Fibroblast of the aortic adventitia (primary cell): ENCODE measurements around the gene CALML6. TPM values are rescaled to one million over a fixed set of nuclear protein-coding genes. Genes with fewer than 3 reads are reported as not detected.

Experiments
- DNase-seq: peaks from one replicate; pipeline ENCODE4 v3.0.0-alpha.2; 2010; ENCODE audit warnings: low read depth
- H3K4me3 ChIP-seq: 2 replicates; pipeline ENCODE4 v1.5.1; 2011; ENCODE audit warnings: low read depth, mild to moderate bottlenecking, control low read depth, low read length, moderate library complexity
- total RNA-seq: library from RNA; depleted of rRNA; stranded (reverse); fragments of >200 nt; gene quantifications from 2 replicates; pipeline ENCODE4 v1.2.3, GENCODE V29; 2012; ENCODE audit warnings: low replicate concordance
- TF ChIP-seq, protein P1 (sequence below): IDR thresholded peaks from 2 replicates; pipeline ENCODE4 v1.5.1; 2011; ENCODE audit warnings: mild to moderate bottlenecking, low read length, control low read depth, inconsistent platforms; ENCODE audit not compliant: insufficient read depth

CALML6 gene
- total RNA-seq, 1 donor, result 0.36 TPM

- DNase-seq, result no peak
- no peak overlapping the region for H3K4me3 ChIP-seq
- TF ChIP-seq, protein P1, sequence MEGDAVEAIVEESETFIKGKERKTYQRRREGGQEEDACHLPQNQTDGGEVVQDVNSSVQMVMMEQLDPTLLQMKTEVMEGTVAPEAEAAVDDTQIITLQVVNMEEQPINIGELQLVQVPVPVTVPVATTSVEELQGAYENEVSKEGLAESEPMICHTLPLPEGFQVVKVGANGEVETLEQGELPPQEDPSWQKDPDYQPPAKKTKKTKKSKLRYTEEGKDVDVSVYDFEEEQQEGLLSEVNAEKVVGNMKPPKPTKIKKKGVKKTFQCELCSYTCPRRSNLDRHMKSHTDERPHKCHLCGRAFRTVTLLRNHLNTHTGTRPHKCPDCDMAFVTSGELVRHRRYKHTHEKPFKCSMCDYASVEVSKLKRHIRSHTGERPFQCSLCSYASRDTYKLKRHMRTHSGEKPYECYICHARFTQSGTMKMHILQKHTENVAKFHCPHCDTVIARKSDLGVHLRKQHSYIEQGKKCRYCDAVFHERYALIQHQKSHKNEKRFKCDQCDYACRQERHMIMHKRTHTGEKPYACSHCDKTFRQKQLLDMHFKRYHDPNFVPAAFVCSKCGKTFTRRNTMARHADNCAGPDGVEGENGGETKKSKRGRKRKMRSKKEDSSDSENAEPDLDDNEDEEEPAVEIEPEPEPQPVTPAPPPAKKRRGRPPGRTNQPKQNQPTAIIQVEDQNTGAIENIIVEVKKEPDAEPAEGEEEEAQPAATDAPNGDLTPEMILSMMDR, result no peak
These were observed 26.3 kb downstream of the CALML6 start for GRCh38 chr1:1941211-1941841.

- TF ChIP-seq, protein P1, result no peak
- DNase-seq, result no peak
- H3K4me3 ChIP-seq, result no peak overlapping the region
These were observed 27.1 kb downstream of the CALML6 start for GRCh38 chr1:1941868-1942752.

DNA sequence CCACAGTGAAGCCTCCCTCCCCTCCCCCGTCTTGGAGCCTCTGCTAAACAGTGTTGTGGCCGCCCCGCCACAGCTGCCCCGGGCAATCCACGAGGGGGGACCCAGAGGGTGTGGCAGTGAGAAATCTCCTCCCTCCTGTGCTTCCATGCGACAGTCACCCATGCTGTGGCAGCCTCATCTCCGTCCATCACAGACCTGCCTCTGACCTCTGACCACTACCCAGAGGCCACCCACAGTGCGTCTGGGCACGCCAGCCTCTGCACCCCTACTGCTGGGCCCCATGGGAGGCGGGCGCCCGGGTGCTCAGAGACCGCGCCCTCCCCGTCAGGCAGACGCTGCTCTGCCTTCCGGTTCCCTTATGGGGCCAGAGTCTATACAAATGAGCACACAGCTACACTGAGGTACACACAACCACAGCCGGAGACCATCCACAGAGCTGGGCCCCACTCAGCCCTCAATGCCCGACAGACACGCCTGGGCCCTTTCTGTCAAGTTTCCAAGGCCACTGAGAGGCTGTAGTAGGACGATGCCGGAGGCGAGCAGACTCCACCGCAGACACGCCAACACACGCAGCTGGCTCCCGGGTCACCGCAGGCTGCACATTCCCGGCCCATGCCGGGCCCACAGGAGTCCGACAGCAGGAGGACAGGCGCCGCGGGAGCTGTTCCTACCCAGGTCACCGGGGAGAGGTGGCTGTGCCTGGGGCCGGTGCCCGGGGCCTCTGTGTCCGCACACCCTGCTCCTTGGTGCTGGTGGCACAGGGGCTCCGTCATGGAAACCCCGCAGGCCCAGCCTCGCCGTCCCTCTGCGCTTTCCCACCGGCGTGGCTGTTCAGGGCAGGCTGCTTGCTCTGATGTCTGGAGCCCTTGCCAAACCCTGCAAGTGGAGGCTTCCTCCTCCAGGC, 27.9 kb downstream of the CALML6 start:
- DNase-seq, result no peak
- TF ChIP-seq, protein P1, result no peak
- no peak overlapping the region for H3K4me3 ChIP-seq

DNA sequence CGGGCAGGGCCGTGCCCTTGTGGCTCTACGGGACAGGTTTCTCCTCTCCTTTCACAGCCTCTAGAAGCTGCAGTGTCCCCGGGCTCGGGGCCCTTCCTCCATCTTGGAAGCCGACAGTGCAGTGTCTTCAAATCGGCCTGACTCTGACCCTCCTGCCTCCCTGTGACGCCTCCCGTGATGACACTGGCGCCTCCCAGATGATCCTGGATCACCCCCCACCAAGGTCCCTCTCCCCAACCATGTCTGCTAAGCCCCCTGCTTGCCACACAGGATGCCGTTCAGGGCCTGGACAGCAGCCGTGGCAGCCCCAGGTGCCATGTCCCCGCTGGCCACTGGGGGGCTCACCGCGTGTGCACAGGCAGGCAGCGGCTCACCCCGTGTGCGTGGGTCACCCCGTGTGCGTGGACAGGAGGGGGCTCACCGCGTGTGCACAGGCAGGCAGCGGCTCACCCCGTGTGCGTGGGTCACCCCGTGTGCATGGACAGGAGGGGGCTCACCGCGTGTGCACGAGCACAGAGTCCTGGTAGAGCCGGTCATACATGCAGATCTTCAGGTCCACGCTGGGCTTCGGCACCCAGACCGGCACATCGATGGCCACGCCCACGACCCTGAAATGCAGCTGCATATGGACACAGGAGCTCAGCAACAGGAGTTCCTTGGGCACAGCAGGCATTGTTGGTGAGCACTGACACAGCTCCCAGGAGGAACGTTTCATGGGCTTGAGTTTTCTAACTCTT, 28.9 kb downstream of the CALML6 start:
- TF ChIP-seq, protein P1, result peak; percentile 83
- peak; percentile 8 for DNase-seq
- no peak overlapping the region for H3K4me3 ChIP-seq

GRCh38 chr1:1945782-1946393, 30.8 kb downstream of the CALML6 start:
- no peak for DNase-seq
- TF ChIP-seq, protein P1, result no peak
- H3K4me3 ChIP-seq, result no peak overlapping the region

DNA sequence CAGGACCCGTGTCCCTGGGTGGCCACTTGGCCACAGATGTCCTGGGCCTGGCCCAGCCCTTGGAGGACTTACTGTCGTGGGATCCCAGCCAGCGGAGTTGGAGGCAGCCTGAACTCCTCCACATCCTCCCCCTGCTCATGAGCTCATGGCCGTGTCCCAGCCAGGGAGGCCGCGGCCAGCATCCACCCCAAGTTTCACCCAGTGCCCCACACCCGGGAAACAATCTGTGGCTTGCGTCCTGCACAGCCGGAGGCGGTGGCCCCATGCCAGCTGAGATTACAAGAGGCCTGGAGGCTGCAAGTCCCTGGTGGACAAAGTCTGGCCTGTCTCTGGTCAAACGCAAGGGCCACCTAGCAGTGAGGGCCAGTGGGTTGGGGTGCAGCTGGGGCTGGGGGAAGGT, 31.5 kb downstream of the CALML6 start:
- DNase-seq, result peak; percentile 72
- no peak overlapping the region for H3K4me3 ChIP-seq

More for the DNA sequence above, 31.5 kb downstream of the CALML6 start:
- TF ChIP-seq, protein P1, result peak; percentile 23
